GM10266 (cell line): ENCODE data around the gene HDAC4.

Source experiments
- DNase-seq: peaks from one replicate; pipeline ENCODE4 v3.0.0; 2012; ENCODE audit errors: extremely low spot score
- TF ChIP-seq, protein P1 (sequence below): IDR thresholded peaks from 2 replicates; pipeline ENCODE4 v1.5.1; 2012; ENCODE audit warnings: mild to moderate bottlenecking, low read depth; ENCODE audit not compliant: control insufficient read depth, insufficient read depth; ENCODE audit errors: missing control alignments

Gene HDAC4

GRCh38 chr2:239204876-239205468 lies 195.8 kb downstream of the HDAC4 start:
- DNase-seq, result no peak
- TF ChIP-seq, protein P1, sequence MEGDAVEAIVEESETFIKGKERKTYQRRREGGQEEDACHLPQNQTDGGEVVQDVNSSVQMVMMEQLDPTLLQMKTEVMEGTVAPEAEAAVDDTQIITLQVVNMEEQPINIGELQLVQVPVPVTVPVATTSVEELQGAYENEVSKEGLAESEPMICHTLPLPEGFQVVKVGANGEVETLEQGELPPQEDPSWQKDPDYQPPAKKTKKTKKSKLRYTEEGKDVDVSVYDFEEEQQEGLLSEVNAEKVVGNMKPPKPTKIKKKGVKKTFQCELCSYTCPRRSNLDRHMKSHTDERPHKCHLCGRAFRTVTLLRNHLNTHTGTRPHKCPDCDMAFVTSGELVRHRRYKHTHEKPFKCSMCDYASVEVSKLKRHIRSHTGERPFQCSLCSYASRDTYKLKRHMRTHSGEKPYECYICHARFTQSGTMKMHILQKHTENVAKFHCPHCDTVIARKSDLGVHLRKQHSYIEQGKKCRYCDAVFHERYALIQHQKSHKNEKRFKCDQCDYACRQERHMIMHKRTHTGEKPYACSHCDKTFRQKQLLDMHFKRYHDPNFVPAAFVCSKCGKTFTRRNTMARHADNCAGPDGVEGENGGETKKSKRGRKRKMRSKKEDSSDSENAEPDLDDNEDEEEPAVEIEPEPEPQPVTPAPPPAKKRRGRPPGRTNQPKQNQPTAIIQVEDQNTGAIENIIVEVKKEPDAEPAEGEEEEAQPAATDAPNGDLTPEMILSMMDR, result no peak

- no peak for DNase-seq
- TF ChIP-seq, protein P1, result no peak
These were observed 196.5 kb downstream of the HDAC4 start for GRCh38 chr2:239204136-239204875.

- TF ChIP-seq, protein P1, result no peak
These were observed 197.2 kb downstream of the HDAC4 start for GRCh38 chr2:239203443-239204135.

GRCh38 chr2:239202836-239203235 lies 198.0 kb downstream of the HDAC4 start:
- no peak for DNase-seq
- TF ChIP-seq, protein P1, result no peak

More at GRCh38 chr2:239203443-239204135, 197.2 kb downstream of the HDAC4 start:
- DNase-seq, result no peak

- no peak for DNase-seq
- TF ChIP-seq, protein P1, result no peak
These were observed 198.5 kb downstream of the HDAC4 start for GRCh38 chr2:239202343-239202742.

- TF ChIP-seq, protein P1, result no peak
These were observed 198.9 kb downstream of the HDAC4 start for GRCh38 chr2:239201884-239202283.

GRCh38 chr2:239201531-239201876 lies 199.3 kb downstream of the HDAC4 start:
- no peak for DNase-seq
- TF ChIP-seq, protein P1, result no peak

More at GRCh38 chr2:239201884-239202283, 198.9 kb downstream of the HDAC4 start:
- no peak for DNase-seq
